Bronchial epithelial cell (primary cell): Measurements from ENCODE around the gene DENND2A. TPM values are rescaled to one million over a fixed set of nuclear protein-coding genes. Genes with fewer than 3 reads are reported as not detected.
A peak's percentile ranks its signal among the peaks of the same experiment; 100 is the strongest.

Experiments
- DNase-seq: peaks from one replicate; pipeline ENCODE4 v3.0.0-alpha.2; 2010; ENCODE audit warnings: low read depth
- FAIRE-seq: peaks from 2 replicates; lab custom pipeline; 2011; peaks lifted over from hg19 to GRCh38; lab: Jason Lieb, UNC
- H3K27me3 ChIP-seq: 2 replicates; pipeline ENCODE4 v1.5.1; 2011; ENCODE audit warnings: low read length; ENCODE audit not compliant: control insufficient read depth, insufficient read depth
- H3K36me3 ChIP-seq: 2 replicates; pipeline ENCODE4 v1.5.1; 2011; ENCODE audit warnings: low read length; ENCODE audit not compliant: control insufficient read depth, insufficient read depth
- H3K4me3 ChIP-seq: 2 replicates; pipeline ENCODE4 v1.5.1; 2011; ENCODE audit warnings: mild to moderate bottlenecking, low read depth, low read length, control low read depth
- total RNA-seq: library from RNA; depleted of rRNA; stranded (reverse); fragments of >200 nt; gene quantifications from 2 replicates; pipeline ENCODE4 v1.2.1, GENCODE V29; 2014
- TF ChIP-seq, protein P1 (sequence below): IDR thresholded peaks from 2 replicates; pipeline ENCODE4 v1.5.1; 2011; ENCODE audit warnings: mild to moderate bottlenecking, moderate library complexity, low read length, control low read depth, inconsistent platforms; ENCODE audit not compliant: insufficient read depth, severe bottlenecking

Gene DENND2A
- total RNA-seq, result 0.26 TPM in 1 of 2 replicates, not detected in the other

- DNase-seq (no peak), FAIRE-seq (no peak)
- Histone ChIP-seq H3K4me3 (peak within 1 kb of the TSS; percentile 20), H3K27me3 (peaks cover 25% of the 10 kb centered on the region), H3K36me3 (no peaks in the 10 kb centered on the region)
- TF ChIP-seq, protein P1, sequence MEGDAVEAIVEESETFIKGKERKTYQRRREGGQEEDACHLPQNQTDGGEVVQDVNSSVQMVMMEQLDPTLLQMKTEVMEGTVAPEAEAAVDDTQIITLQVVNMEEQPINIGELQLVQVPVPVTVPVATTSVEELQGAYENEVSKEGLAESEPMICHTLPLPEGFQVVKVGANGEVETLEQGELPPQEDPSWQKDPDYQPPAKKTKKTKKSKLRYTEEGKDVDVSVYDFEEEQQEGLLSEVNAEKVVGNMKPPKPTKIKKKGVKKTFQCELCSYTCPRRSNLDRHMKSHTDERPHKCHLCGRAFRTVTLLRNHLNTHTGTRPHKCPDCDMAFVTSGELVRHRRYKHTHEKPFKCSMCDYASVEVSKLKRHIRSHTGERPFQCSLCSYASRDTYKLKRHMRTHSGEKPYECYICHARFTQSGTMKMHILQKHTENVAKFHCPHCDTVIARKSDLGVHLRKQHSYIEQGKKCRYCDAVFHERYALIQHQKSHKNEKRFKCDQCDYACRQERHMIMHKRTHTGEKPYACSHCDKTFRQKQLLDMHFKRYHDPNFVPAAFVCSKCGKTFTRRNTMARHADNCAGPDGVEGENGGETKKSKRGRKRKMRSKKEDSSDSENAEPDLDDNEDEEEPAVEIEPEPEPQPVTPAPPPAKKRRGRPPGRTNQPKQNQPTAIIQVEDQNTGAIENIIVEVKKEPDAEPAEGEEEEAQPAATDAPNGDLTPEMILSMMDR, result no peak
These were observed at the start of gene DENND2A for GRCh38 chr7:140640727-140641523. DENND2A (minus strand) TSS chr7:140640813; CDS start chr7:140602397, 38,416 bp downstream.

- TF ChIP-seq, protein P1, result no peak
- no peak for DNase-seq
- H3K36me3 ChIP-seq, result peaks cover 8% of the 10 kb centered on the region
- H3K27me3 ChIP-seq, result no peaks in the 10 kb centered on the region
- FAIRE-seq, result no peak
- no peak overlapping the region for H3K4me3 ChIP-seq
These were observed 48.9 kb upstream of the DENND2A start for GRCh38 chr7:140689199-140690152.

DNA sequence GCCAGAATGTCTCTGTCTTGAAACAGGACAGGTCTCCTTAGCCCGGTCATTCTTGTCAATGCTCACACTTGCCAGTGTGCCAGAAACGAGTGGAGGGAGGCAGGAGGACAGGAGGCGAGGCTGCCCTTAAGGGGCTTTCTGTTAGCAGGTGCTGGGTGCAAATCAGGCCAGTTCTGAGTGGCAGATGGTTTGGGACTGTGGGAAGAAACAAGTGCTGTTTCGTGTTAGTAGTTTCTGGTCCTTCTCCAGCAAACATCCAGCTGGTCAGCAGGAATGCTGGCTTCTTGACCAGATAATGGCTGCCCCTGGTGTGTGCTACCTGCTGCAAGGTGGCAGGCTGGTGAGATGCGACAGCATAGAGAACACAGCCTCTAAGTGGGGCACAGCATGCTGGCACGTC lies 47.7 kb upstream of the DENND2A start:
- FAIRE-seq, result no peak
- DNase-seq, result no peak
- Histone ChIP-seq H3K4me3 (no peak overlapping the region), H3K27me3 (no peaks in the 10 kb centered on the region), H3K36me3 (peaks cover 10% of the 10 kb centered on the region)
- TF ChIP-seq, protein P1, result no peak

DNA sequence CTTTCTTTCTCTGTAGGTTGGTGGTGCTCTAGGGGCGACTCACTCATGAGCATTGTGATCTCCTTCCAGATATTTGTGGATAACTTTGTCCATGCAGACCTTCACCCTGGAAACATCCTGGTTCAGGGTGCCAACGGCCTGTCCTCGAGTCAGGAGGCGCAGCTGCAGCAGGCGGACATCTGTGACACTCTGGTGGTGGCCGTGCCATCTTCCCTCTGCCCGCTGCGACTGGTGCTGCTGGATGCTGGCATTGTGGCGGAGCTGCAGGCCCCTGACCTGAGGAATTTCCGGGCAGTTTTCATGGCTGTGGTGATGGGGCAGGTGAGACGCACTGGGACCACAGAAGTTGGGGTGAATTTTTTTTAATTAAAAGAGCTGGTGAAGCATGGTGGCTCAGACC lies 46.3 kb upstream of the DENND2A start:
- FAIRE-seq (no peak), DNase-seq (no peak)
- no peak overlapping the region for H3K4me3 ChIP-seq
- no peaks in the 10 kb centered on the region for H3K27me3 ChIP-seq
- TF ChIP-seq, protein P1, result no peak
- H3K36me3 ChIP-seq, result peaks cover 10% of the 10 kb centered on the region

- TF ChIP-seq, protein P1, result no peak
- no peak for DNase-seq
- no peak for FAIRE-seq
- peaks cover 10% of the 10 kb centered on the region for H3K36me3 ChIP-seq
- H3K27me3 ChIP-seq, result no peaks in the 10 kb centered on the region
- H3K4me3 ChIP-seq, result no peak overlapping the region
These were observed 44.9 kb upstream of the DENND2A start for GRCh38 chr7:140685407-140686087.
